Measurements from ENCODE around the gene CD200.

DNA sequence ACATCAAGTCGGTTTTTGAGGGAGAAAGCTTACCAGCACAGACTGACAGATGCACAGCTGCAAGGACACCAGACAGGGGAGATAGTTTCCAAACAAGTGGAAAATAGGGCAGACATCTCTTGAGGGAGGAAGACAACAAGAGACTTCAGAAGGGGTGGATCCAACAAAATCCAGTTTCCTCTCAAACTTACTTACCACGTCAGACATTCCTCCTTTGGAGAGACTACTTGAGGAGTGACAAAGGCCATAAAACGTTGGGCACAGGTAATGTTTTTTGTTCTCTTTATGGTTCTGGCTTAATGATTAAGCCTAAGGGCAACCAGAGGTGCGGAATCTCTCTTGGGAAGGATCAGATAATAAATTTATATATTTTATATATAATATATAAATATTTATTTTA is 76.1 kb downstream of the CD200 start:
- TF ChIP-seq, protein P1, sequence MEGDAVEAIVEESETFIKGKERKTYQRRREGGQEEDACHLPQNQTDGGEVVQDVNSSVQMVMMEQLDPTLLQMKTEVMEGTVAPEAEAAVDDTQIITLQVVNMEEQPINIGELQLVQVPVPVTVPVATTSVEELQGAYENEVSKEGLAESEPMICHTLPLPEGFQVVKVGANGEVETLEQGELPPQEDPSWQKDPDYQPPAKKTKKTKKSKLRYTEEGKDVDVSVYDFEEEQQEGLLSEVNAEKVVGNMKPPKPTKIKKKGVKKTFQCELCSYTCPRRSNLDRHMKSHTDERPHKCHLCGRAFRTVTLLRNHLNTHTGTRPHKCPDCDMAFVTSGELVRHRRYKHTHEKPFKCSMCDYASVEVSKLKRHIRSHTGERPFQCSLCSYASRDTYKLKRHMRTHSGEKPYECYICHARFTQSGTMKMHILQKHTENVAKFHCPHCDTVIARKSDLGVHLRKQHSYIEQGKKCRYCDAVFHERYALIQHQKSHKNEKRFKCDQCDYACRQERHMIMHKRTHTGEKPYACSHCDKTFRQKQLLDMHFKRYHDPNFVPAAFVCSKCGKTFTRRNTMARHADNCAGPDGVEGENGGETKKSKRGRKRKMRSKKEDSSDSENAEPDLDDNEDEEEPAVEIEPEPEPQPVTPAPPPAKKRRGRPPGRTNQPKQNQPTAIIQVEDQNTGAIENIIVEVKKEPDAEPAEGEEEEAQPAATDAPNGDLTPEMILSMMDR (IDR thresholded peaks at IDR 0.05), result no peak
- no peak for TF ChIP-seq POLR2A (IDR thresholded peaks at IDR 0.05)

Data from Peyer's patch (tissue), 4 donors.